NOMO-1 treated with DMSO at 0.1 percent for 48 hours (cell line): ENCODE measurements around the gene ELAVL1.

Experiments used
- DNase-seq: peaks from one replicate; lab custom pipeline; 2025; ENCODE audit not compliant: unreplicated experiment; lab: John Stamatoyannopoulos, UW

Gene ELAVL1

GRCh38 chr19:7986321-7987113, 18.9 kb downstream of the ELAVL1 start:
- DNase-seq = no peak

GRCh38 chr19:7985481-7985911, 19.9 kb downstream of the ELAVL1 start:
- DNase-seq = no peak

- no peak for DNase-seq
These were observed 21.2 kb downstream of the ELAVL1 start for GRCh38 chr19:7983995-7984837.

GRCh38 chr19:7983286-7983950, 22.0 kb downstream of the ELAVL1 start:
- DNase-seq = no peak

- DNase-seq = no peak
These were observed 22.8 kb downstream of the ELAVL1 start for GRCh38 chr19:7982651-7983099.

GRCh38 chr19:7982103-7982502, 23.3 kb downstream of the ELAVL1 start:
- DNase-seq = no peak

- no peak for DNase-seq
These were observed 23.8 kb downstream of the ELAVL1 start for GRCh38 chr19:7981661-7982060.

GRCh38 chr19:7981199-7981598, 24.2 kb downstream of the ELAVL1 start:
- no peak for DNase-seq

- DNase-seq = no peak
These were observed 24.8 kb downstream of the ELAVL1 start for GRCh38 chr19:7980635-7981121.

- DNase-seq = no peak
These were observed 25.3 kb downstream of the ELAVL1 start for GRCh38 chr19:7980168-7980567.

- no peak for DNase-seq
These were observed 25.9 kb downstream of the ELAVL1 start for GRCh38 chr19:7979559-7979958.

- no peak for DNase-seq
These were observed 26.4 kb downstream of the ELAVL1 start for GRCh38 chr19:7979011-7979410.

GRCh38 chr19:7978179-7978825, 27.1 kb downstream of the ELAVL1 start:
- DNase-seq = no peak

- DNase-seq = no peak
These were observed 27.8 kb downstream of the ELAVL1 start for GRCh38 chr19:7977723-7978040.

GRCh38 chr19:7977021-7977722, 28.3 kb downstream of the ELAVL1 start:
- DNase-seq = no peak

- DNase-seq = no peak
These were observed 29.0 kb downstream of the ELAVL1 start for GRCh38 chr19:7976461-7976860.

- DNase-seq = no peak
These were observed 30.4 kb downstream of the ELAVL1 start for GRCh38 chr19:7975037-7975436.

- no peak for DNase-seq
These were observed 31.6 kb downstream of the ELAVL1 start for GRCh38 chr19:7973883-7974282.

- no peak for DNase-seq
These were observed 33.6 kb downstream of the ELAVL1 start for GRCh38 chr19:7971553-7972520.
